HG02642 (cell line): ENCODE results near the gene SIK2.
"Not testable (repeated sequence)": the region's sequence is repeated elsewhere in the genome, so short reads cannot be mapped to it uniquely, and the experiment has no call there.

ENCODE experiments used
- ATAC-seq: cut with Tn5 transposase; IDR thresholded peaks from one replicate; pipeline ENCODE4 v1.9.1; 2021; ENCODE audit warnings: mild to moderate bottlenecking; ENCODE audit not compliant: unreplicated experiment, poor library complexity

The SIK2 gene

DNA sequence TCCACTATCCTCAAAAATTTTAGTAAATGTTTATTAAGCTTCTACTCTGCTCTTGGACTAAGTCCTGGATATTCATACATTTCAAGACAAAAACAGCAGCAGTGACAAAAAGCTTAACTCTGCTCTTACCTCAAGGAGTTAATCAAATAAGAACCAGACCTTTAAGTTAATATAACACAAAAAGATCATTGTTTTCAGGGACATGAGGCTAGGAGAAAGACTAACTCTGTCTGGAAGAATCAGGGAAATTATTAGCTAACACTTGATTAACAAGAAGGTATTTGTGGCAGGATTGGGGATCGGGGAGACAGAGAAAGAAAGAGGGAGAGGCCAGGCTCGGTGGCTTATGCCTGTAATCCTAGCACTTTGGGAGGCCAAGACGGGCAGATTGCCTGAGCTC lies 89.5 kb downstream of the SIK2 start:
- ATAC-seq: no peak

DNA sequence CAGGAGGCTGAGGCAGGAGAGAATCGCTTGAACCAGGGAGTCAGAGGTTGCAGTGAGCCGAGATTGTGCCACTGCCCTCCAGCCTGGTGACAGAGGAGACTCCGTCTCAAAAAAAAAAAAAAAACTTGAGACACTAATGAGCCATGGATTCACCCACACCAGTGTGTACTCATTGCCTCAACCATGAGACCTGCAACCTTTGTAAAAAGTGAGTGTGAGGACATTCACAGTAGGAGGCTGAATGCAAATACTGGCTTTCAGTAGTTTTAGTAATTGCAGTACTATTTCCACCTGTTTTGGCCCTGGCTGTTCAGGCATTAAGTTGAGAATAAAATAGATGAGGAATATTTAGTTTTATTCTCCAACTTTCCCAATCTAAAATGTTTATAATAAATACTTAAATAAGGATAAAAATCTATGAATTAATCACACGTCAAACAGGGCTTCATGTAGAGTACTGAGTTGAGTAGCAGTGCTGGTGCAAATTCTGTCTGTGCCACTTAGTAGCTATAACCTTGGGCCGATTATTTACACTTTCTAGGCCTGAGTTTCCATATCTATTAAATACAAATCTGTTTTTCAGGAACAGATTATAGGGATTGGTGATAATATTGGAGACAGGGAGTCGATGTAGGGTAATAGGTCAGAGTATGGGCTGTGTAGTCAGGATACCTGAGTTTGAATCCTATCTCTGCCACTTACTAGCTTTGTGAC lies 91.1 kb downstream of the SIK2 start:
- ATAC-seq: no peak

DNA sequence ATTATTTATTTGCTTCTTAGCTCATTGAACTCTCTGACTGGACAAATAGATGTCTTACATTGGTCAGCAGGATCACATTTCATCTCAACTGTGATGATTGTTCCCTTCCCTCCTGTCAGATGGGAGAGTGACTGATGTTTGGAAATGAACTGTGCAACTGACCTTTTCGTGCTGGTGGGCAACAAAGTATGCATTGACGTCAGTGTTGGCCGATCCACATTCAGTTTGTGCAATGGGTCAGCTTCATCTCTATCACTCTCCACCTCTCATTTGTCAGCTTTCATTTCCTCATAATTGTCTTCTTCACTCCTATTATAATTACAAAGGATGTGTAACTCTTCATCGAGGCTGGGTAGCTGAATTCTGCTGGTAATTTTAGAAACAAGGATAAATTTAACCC lies 92.6 kb downstream of the SIK2 start:
- ATAC-seq: no peak

DNA sequence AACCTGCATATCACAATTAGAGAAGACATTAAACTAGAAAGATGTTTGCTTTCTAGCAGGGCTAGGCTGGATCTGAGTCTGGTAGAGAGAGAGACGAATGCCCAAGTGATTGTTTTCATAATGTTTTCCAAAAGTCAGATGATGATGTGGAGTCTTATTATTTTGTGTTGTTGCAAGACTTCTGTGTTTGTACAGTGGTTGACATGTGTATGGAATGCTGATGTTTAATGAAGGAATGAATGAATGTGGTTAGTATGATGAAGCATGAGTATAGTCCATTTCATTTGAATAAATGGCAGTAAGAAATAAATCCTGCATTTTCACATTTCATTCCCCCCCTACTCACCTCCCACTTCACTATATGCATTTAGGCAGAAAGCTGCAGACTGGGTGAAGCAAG lies 94.3 kb downstream of the SIK2 start:
- no peak for ATAC-seq

DNA sequence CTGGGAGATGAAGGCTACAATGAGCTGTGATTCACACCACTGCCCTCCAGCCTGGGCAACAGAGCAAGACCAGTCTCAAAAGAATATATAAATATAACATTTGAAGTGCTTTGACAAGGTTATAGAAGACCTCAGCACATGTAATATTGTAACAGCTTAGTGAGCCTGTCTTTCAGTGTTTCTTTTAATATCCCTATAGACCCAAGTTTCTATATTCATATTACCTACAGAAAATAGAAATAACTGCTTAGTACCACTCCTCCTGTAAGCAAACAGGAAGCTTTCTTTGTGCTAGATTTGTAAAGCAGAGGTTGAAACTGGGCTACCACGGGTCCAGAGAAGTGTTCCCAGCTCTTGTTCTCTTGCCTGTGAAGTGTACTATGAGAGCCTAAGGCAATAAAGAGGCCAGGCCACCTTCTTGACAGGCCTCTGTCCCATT lies 95.7 kb downstream of the SIK2 start:
- ATAC-seq: peak; percentile 66

DNA sequence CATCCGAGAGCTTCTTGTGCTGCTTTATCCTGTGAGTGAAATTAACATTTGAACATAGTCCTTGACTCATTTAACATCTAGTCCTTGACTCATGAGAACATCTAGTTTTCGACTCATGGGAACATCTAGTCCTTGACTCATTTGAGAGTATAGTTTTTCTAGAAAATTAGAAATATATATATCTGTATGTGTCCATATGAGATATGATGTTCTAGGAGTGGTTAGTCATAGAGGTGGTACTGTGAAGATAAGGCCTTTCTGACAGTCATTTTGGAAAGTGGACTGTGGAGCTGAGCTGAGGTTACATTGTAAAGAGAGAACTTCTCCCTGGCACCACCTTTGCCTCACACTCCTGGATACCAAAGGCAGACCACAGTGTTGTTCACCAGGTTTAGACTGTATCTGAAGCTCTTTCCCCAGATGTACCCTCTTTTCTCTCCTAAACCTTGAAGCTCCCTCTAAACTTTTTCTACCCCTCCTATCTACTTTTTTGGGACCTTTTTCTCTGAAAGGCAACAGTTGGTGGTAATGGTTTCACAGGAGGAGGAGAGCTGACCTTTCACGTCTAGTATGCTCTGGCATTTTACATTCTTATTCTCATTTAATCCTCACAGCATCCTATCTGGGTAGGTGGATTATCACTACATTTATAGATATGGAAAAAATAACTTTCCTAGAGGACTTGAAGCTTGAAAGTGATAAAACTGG lies 96.8 kb downstream of the SIK2 start:
- no peak for ATAC-seq

DNA sequence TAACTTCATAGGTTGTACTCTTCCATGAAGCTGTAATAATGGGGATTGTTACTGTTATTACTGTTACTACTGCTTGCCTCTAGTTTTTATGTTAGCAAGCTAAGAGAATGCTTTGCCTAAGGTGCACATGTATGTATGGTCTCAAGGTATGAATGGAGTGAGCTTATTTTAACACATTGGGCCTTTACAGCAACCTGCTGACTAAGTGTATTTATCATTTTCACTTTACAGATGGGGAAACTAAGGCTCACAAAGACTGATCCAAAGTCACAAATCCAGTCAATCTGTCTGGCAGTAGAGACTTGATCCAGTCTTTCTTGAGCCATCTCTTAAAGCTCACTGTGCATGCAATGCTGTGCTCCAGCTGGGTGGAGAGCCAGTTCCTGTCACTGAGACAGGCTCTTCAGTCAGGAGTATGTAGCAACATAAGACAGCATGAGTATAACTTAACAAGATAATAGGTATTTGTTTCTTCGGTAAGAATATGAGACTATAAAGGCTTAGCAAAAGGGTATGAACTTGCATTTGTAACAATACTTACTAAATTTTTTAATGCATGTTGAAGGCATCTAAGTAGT lies 97.4 kb downstream of the SIK2 start:
- ATAC-seq: no peak

DNA sequence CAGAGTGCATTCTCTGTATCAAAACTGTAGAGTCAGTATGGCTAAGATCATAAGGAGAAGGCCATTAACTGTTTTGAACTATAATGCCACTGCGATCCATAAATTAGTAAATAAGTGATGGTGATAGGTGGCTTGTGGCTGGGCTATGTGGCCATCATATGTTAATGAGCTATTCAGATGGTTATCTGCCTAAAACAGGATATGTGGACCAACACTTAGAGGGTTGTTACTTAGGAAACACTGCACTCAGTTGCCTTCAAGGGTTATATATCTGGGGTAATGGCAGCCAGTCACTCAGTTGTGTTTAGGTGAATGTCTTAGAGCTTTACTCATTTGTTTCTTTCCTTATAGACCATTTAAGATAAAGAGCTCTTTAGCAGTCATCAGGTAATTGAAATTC lies 97.9 kb downstream of the SIK2 start:
- ATAC-seq: no peak

DNA sequence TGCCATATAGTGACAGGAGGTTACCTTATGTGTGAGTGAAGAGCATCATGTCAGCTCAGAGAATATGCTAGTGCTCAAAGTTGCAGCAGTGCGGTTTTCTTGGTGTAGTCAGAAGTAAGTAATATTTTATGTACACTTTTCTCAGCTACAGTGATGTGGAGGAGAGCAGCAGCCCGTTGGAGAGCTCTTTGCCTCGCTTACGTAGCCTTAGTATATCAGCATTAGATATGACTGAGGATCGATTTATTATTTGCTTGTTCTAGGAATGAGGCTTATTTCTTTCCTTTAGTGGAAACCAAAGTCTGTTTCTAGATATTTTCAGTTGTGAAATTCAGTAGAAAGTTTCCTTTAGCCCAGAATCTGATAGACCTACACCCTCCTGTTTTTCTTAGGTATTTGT lies 100.4 kb downstream of the SIK2 start:
- ATAC-seq: no peak

DNA sequence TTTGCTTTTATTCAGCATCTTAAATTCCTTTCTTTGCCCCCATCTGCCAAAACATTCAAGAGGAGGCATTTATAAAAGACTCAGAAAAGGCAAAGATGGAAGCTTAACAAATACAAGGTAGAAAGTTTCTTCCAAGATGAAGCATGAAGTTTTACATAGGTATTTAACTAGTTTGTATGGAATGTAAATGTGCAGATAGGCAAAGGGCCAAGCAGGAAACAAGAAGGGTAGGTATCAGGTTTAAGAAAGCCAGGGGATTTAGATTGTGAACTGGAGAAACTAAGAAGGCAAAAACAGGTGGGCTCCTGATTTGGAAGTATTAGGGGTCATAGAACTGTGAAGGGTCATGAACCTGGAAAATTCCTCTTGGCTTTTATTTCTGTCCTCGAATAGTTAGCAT lies 101.3 kb downstream of the SIK2 start:
- no peak for ATAC-seq

DNA sequence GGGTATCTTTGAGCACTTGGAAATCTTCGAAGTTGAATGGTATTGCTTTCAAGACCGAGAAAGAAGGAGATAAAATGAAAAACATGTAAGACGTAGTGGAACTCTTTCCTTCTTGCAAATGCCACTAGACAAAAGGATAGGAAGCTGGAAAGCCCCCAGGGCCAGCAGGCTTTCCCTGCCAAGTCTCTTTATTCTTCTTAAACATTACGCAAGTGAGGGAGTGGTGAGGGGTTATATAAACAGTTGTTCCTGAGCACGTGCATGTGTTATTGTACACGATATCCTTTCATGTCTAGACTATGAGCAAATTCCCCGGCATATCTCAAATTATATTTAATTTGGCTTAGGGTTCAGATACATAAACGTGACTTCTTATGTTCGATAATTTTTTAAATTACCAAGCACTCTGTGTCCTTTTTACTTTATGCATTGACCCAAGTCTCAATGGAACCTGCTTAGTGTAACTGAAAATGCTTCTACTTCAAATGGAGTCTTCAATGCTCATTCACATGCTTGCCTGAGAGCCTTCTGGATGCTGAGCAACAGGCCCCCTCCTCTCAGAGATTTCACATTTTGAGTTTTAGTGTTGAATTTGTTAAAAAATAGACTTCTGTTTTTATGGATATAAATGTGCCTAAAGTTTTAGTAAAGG lies 104.9 kb downstream of the SIK2 start:
- ATAC-seq: no peak

DNA sequence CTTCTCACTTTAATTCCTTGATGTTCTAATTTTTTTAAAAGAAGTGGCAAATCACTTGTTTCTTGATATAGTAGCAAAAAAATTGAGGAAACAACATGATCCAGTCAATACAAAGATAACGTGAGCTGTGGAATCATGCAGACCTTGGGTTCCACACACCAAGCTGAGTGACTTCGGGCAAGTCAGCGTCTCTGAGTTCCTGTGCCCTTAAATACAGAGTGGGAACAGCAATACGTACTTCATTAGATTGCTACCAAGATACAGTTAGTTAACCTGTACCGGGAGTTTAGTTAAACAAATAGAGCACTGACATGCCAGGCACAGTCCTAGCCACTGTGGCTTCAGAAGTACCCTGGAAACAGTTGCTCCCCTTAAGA lies 105.4 kb downstream of the SIK2 start:
- ATAC-seq: no peak

DNA sequence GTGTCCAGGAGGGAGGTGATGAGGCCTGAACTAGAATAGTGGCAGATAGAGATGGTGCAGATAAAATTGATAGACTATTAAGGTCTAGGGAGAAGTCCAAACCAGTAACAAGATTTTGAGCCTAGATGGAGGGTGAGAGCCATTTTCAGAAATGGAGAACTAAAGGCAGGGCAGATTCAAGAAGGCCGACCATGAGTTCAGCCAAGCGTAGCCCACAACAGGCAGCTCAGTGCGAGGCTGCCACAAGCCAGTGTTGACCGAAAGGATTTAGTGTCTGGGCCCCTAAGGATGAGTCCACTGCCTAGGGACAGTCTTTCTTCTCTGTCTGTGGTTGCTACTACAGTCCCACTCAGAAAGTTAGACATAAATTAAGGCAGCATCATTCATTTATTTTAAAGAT lies 112.3 kb downstream of the SIK2 start:
- ATAC-seq: no peak

DNA sequence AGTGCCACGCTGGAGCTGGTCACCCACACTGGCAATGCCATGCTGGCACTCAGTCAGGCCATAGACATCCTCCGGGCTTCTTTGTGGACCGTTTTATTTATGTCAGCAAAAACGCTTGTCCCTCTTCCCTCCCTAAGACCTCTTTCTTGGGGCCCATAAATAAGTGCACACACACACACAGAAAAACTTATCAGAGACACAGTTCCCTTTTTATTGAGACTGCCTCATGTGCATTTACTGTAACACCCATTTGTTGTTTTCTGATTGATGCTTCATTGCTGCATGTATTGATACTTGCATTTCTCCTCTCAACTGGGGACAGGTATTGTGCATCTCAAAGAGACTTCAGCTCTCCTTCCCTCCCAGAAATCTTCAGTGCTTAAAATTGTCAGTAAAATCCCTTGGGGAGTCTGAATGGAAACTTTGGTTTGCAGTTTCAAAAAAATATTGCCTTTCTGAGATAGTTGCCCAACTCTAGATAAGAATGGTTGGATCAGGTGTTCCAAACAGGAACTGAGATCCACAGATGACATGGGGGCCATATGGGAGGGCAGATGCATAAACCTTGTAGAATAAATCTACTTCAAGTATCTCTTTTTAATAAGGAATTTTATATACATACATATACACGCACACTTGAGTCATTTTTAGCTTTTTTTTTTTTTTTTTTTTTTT lies 113.0 kb downstream of the SIK2 start:
- no peak for ATAC-seq

DNA sequence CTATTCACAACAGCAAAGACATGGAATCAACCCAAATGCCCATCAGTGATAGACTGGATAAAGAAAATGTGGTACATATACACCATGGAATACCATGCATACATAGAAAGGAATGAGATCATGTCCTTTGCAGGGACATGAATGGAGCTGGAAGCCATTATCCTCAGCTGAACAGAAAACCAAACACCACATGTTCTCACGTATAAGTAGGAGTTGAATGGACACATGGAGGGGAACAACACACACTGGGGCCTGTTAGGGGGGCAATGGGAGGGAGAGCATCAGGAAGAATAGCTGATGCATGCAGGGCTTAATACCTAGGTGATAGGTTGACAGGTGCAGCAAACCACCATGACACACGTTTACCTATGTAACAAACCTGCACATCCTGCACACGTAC lies 115.4 kb downstream of the SIK2 start:
- not testable (repeated sequence) for ATAC-seq

DNA sequence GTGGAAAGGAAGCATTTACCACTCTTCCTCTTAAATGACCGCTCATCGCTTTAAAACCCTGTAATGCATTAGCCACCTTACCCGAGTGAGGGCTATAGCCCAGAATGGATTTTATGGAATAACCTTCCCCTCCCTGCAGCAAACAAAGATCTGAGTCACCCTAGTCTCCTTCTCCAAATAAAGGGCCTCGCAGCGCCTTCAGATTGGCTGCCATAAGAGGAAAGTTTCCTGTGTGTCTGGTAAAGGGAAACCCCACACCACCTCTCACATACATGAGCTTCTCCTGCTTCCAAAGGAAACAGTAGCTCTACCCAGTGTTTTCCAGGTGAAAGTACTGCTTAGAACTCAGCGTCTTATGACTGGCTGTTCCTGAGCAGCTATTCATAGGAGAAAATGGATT lies 116.2 kb downstream of the SIK2 start:
- no peak for ATAC-seq

DNA sequence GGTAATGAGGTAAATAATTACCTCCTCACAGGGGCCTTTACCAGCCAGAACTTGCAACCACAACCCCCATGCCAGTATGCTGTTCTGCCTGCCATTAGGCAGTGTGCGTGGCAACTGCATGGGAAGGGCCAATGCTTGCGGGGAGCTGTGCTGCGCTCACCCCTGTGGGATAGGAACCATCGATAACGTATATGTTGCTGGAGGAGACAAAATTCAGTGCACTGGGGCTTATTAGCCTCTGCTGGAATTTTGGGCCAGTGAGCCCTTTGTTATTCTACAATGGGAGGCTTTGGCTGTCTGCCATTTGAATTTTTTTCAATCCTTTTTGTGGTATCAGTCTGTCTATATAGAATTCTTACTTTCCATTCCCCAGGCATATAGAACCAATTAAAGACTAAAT lies 116.6 kb downstream of the SIK2 start:
- ATAC-seq: no peak

DNA sequence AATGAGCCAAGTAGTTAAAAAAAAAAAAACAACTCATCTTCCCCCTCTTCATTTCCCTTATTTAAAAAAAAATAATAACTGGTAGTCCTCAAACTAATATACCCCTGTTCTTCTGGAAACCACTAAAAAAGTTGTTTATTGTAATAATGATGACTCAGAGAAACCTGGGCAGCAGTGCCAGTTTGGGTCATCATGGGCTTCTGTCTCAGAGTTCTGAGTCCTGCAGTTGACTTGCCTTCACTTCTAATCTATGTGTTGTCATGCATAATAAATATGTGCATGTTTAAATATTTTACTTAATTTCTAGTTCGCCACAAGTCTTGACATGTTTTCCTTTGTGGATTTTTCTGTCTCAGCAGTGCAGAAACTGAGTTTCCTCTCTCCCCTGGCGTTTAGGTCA lies 117.1 kb downstream of the SIK2 start:
- ATAC-seq: no peak

DNA sequence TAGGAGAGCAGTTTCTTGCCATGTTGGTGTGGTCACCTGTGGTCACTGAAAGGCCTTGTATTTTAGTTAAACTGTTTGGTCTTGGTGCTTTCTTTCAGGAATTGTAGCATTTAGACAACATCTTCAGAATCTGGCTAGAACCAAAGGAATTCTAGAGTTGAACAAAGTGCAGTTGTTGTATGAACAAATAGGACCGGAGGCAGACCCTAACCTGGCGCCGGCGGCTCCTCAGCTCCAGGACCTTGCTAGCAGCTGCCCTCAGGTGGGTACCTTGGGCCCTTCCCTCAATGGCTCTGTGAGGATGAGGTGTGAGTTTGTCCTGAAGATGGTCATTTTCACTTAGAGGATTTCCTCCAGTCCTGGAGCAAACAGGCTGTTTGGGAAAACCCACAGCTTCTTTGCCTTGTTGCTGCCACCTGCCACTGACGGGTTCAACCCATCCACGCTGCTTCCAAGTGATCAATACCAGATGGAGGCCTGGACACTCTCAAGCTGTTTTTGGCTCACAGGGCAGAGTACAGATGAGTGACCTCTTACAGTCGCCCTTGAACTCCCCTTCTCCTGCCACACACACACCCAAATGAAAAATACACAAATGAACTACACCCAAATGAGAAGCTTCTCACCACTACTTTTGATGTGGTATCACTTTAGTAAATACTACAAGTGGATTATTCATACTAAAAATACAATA lies 118.7 kb downstream of the SIK2 start:
- ATAC-seq: no peak

DNA sequence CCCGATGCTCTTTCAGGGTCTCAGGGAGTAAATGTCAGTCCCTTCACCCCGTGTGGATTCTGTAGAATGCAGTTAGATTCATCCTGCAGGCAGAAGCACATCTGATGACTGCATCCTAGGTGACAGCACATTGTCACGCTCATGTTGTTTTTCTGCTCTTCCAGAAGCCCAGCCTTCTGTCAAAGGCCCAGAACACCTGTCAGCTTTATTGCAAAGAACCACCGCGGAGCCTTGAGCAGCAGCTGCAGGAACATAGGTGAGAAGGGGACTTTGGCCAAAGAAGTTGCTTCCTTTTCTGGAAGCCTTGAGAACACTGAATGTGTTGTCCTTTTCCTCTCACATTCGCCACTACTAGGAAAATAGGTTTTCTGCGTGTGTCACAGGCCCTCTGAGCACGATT lies 120.3 kb downstream of the SIK2 start:
- ATAC-seq: no peak
